Stimulated activated CD4-positive, alpha-beta T cell treated with anti-CD3 and anti-CD28 coated beads, Interleukin-12 subunit alpha, Interleukin-12 subunit beta, amount 100 ng/mL, for 48 hours (primary cell): ENCODE measurements around the gene PNPLA1.

Experiments
- DNase-seq, 3 donors: peaks; one replicate each; pipeline ENCODE4 v3.0.0-alpha.2; 2020; ENCODE audit warnings: low read depth in 2 of 3, low spot score in 1 of 3

PNPLA1 gene

GRCh38 chr6:36269834-36270705 is at the start of gene PNPLA1:
PNPLA1 (plus strand) TSS chr6:36270060; CDS start chr6:36270460, 400 bp downstream.
- DNase-seq = no peak

DNA sequence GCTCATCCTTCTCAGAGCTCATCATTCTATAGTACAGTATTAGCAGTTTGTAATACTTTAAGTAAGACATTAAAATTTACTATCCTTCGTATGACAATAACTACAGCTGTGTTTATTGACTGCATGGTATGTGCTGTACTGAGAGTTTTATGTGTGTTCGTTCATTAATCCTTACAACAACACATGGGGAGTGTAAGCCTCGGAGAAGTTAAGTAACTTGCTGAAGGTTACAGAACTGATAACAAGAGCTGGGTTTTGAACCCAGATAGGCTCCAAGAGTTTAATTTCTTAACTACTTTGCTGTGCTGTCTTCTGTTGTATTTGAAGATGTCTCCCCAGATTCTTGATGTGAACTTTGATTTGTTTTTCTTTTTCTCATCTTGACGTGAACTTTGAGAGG is 49.6 kb upstream of the PNPLA1 start:
- DNase-seq = no peak

GRCh38 chr6:36221674-36222073 is 48.2 kb upstream of the PNPLA1 start:
- no peak for DNase-seq

DNA sequence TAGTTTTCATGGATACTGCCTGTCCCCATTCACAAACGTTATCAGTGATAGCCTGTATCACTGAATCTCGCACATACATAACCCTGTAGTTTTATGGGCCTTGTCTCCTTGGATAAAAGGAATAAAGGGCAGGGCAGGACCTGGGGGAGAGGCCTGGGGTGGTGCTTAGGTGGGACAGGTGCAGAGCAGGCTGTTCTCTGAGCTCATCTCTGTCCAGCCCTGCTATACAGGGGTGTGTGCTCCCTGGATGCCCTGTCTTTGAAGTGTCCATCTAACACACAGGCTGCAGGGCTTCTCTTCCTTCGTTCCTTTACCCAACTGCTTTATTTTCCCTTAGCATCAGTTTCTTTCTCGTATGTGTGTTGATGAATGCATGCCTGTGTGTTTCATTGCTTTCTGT is 46.9 kb upstream of the PNPLA1 start:
- DNase-seq = no peak

DNA sequence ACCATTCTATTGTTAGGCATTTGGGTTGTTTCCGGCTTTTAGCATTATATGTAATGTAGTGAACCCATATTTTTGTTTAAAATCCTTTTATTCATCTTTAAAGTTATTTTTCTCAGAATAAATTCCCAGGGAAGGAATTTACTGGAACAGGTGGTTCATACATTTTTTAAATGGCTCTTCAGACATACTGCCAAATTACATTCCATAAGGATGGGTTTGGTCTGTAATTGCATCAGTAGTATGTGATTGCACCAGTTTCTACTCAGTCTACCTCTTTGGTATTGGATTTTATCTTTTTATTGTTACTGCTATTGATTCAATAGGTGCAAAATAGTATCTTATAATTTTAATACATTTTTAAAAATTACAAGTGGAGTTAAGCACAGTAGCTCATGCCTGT is 46.2 kb upstream of the PNPLA1 start:
- no peak for DNase-seq

GRCh38 chr6:36224918-36225461 is 44.9 kb upstream of the PNPLA1 start:
- DNase-seq = no peak

GRCh38 chr6:36226438-36227047 is 43.3 kb upstream of the PNPLA1 start:
- DNase-seq = no peak

- no peak for DNase-seq
Observed at GRCh38 chr6:36227379-36228228, 42.3 kb upstream of the PNPLA1 start.

DNA sequence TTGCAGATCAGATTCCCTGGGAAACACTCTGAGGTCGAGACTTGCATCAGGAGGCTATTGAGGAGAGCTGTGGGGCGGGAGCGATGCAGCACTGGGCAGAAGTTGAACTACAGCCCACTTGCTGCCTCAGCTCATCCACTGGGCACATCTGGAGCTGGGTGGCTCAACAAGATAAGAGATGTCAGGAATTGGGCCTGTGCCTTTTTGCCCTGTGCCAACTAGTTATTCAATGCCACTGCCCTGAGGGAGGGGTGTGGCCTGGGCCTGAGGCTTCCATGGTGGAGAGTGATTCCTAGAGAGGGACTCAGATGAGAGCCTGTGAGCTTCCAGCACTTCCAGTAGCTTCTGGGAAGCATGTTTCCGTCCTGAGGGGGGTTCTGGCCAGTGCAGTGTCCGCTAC is 40.6 kb upstream of the PNPLA1 start:
- DNase-seq = no peak

- DNase-seq = no peak
Observed at GRCh38 chr6:36230371-36230770, 39.5 kb upstream of the PNPLA1 start.

GRCh38 chr6:36232172-36232571 is 37.7 kb upstream of the PNPLA1 start:
- DNase-seq = no peak

- no peak for DNase-seq
Observed at GRCh38 chr6:36235309-36235708, 34.6 kb upstream of the PNPLA1 start.

DNA sequence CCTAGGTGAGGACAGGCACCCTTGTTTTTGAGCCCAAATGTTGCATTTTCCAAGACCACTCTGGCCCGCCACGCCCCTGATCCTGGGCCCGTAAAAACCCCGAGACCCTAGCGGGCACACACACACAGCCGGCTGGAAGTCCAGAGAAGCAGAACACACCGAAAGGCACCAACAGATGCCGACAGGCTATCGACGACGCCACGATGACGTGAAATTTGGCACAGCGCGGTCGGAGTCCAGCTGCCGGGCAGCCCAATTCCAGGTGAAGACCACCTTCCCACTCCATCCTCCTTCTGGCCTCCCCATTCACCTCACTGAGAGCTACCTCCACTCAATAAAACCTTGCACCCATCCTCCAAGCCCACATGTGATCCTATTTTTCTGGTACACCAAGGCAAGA is 34.0 kb upstream of the PNPLA1 start:
- no peak for DNase-seq

DNA sequence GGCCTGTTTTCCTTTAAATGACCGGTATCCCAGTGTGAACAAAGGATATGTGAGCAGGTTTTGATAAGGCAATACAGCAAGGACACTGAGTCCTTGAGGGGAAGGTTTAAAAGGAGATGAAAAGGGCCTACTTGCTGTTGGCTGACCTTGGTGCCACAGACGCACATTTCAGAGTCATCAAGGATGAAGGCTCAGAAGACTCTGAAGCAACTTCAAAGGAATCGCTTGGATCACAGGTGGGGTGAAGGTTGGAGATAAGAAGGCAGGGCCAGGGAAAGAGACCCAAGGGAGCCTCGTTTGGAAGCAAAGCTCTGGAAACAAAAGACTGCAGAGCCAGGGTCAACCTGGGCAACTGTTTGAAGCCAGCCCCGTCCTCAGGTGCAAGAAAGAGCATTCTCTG is 30.1 kb upstream of the PNPLA1 start:
- DNase-seq = no peak

- DNase-seq = no peak
Observed at GRCh38 chr6:36241728-36242127, 28.1 kb upstream of the PNPLA1 start.

- no peak for DNase-seq
Observed at GRCh38 chr6:36242161-36242560, 27.7 kb upstream of the PNPLA1 start.

- no peak for DNase-seq
Observed at GRCh38 chr6:36242626-36243025, 27.2 kb upstream of the PNPLA1 start.

GRCh38 chr6:36243562-36244212 is 26.2 kb upstream of the PNPLA1 start:
- no peak for DNase-seq

DNA sequence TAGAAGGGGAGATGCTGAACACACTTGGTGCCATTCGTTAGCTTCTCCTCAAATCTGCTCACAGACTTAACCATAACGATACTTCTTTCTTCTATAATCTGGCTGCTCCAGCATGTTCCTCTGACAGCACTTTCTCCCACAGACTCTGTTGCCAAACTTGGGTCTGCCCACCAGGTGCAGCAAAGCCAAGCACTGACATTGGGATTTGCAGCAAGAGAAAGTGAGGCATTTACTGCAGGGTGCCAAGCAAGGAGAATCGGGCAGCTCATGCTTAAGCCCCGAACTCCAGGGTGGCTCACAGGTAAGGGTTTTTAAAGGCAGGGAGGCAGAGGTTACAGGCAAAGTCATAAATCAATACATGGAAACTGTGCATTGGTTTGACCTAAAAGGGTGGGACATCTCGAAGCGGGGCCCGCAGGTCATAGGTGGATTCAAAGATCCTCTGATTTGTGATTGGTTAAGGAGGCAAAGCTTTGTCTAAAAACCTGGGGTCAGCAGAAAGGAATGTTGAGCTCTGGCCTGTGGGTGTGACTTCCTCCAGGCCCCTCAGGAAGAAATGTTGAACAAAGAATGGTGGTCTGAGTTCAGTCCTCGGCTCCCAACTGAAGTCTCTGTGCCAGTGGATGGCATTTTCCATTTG is 25.1 kb upstream of the PNPLA1 start:
- DNase-seq = no peak

DNA sequence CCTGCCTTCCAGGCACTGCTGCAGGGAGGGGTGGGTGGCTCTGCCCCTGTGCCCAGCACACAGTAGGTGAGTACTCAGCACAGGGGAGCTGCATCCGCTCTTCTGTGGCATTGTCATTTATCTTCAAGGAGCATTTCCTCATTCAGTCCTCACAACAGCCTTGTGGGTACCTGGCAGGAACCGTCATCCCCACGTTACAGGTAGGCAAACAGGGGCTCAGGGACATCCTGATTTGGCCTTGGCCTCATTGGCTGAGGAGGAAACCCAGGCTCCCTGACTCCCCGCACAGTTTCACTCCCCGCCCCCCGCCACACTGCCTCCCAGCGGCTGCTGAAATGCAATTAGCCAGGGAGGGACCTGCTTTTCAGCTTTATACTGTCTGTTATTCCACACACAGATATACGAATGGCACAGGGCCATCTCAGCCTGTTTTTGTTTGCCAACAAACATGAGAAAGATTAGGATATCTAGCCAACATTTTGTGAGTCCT is 24.2 kb upstream of the PNPLA1 start:
- no peak for DNase-seq
